Hepatocyte (in vitro differentiated cells): ENCODE data around the gene CTNNA3.

Experiments used
- CTCF ChIP-seq: fragments of 200-600 bp; sonication (generic); IDR thresholded peaks from 2 replicates; pipeline ENCODE4 v1.5.1; 2016; ENCODE audit warnings: antibody characterized with exemption, mild to moderate bottlenecking; ENCODE audit not compliant: poor library complexity
- EZH2 ChIP-seq: fragments of 200-600 bp; sonication (generic); IDR thresholded peaks from 2 replicates; pipeline ENCODE4 v1.6.1; 2016; ENCODE audit warnings: antibody characterized with exemption, mild to moderate bottlenecking, borderline replicate concordance
- EZH2phosphoT487 ChIP-seq: fragments of 200-600 bp; sonication (generic); IDR thresholded peaks from one replicate; pipeline ENCODE4 v1.6.1; 2018; ENCODE audit warnings: antibody characterized with exemption, mild to moderate bottlenecking, low read depth, moderate library complexity; ENCODE audit not compliant: unreplicated experiment, severe bottlenecking

- TF ChIP-seq EZH2 (no peak), CTCF (no peak), EZH2phosphoT487 (no peak)
These were observed 539.8 kb downstream of the CTNNA3 start for GRCh38 chr10:67156239-67156638.
